Breast epithelium (tissue), 4 donors: ENCODE data around the gene SYNRG. TPM values are rescaled to one million over a fixed set of nuclear protein-coding genes. Genes with fewer than 3 reads are reported as not detected.
"Not testable (repeated sequence)": the region's sequence is repeated elsewhere in the genome, so short reads cannot be mapped to it uniquely, and the experiment has no call there.

Experiments
- DNase-seq, 2 donors: peaks; one replicate each; pipeline ENCODE4 v3.0.0-alpha.2; 2019; ENCODE audit warnings: low spot score in 2 of 2
- H3K27ac ChIP-seq, 2 donors: fragments of 200-600 bp; sonication (generic) in 1 of 2; one replicate each; pipeline ENCODE4 v1.5.1; 2016 to 2019; ENCODE audit warnings: mild to moderate bottlenecking in 1 of 2
- H3K27me3 ChIP-seq, 2 donors: fragments of 200-600 bp; sonication (generic) in 1 of 2; one replicate each; pipeline versions ENCODE4 v1.5.1 to v1.6.0; 2017 to 2019; ENCODE audit warnings: control low read depth in 1 of 2, mild to moderate bottlenecking in 1 of 2
- H3K36me3 ChIP-seq: fragments of 200-600 bp; one replicate; pipeline ENCODE4 v1.5.1; 2019
- H3K4me1 ChIP-seq, 2 donors: fragments of 200-600 bp; sonication (generic); one replicate each; pipeline ENCODE4 v1.5.1; 2016 to 2019; ENCODE audit warnings: control low read depth in 1 of 2
- H3K4me3 ChIP-seq, 3 donors: fragments of 200-600 bp; sonication (generic); 1 replicate in 2 of 3; 2 replicates in 1 of 3; pipeline ENCODE4 v1.5.1; 2016 to 2019; ENCODE audit warnings: mild to moderate bottlenecking in 3 of 3, moderate library complexity in 2 of 3
- H3K9me3 ChIP-seq, 2 donors: fragments of 200-600 bp; sonication (generic) in 1 of 2; one replicate each; pipeline ENCODE4 v1.5.1; 2016 to 2019; ENCODE audit warnings: control low read depth in 1 of 2
- CTCF ChIP-seq, 3 donors: fragments of 450-650 bp; IDR thresholded peaks; one replicate each; pipeline ENCODE4 v1.5.1; 2016 to 2017; ENCODE audit warnings: antibody characterized with exemption in 3 of 3, mild to moderate bottlenecking in 3 of 3, moderate library complexity in 3 of 3
- POLR2A ChIP-seq: fragments of 450-650 bp; IDR thresholded peaks from one replicate; pipeline ENCODE4 v1.6.1; 2016; ENCODE audit warnings: antibody characterized with exemption, mild to moderate bottlenecking, moderate library complexity
- POLR2AphosphoS5 ChIP-seq, 3 donors: sonication (generic); formaldehyde crosslinking; IDR thresholded peaks; one replicate each; pipeline ENCODE4 v1.6.1; 2017; ENCODE audit warnings: antibody characterized with exemption in 3 of 3
- intact Hi-C: fragments of 100-400 bp; cut with DNase I; formaldehyde crosslinking; loops from one replicate; pipeline ENCODE4 v1.15.1; 2023; ENCODE audit warnings: low total_unique reads
- total RNA-seq, 3 donors: library from RNA; depleted of rRNA; stranded (reverse); fragments of >200 nt; gene quantifications; one replicate each; pipeline ENCODE4 v1.1.0, GENCODE V29; 2016

The SYNRG gene
- total RNA-seq, 3 donors from 2014 or later, result 20.2 to 38.2 (median 34.4) TPM

GRCh38 chr17:37512442-37513068, 96.7 kb downstream of the SYNRG start:
- TF ChIP-seq POLR2AphosphoS5 (IDR thresholded peaks at IDR 0.05), result no peak
- no peak for TF ChIP-seq POLR2A
- TF ChIP-seq CTCF (IDR thresholded peaks at IDR 0.05), result no peak
- H3K36me3 ChIP-seq, result peaks cover 8% of the 10 kb centered on the region
- no peak overlapping the region for H3K27ac ChIP-seq
- no peaks in the 10 kb centered on the region for H3K27me3 ChIP-seq
- no peak for DNase-seq
- H3K4me1 ChIP-seq, result no peaks in the 10 kb centered on the region
- no peak overlapping the region for H3K4me3 ChIP-seq
- intact Hi-C loops, result loop anchor here (5.0 kb wide), 1 partner anchor 910 kb away; the partner anchor contains the start of gene MRM1
- no peaks in the 10 kb centered on the region for H3K9me3 ChIP-seq

- not testable (repeated sequence) for H3K9me3 ChIP-seq, H3K27ac ChIP-seq, H3K27me3 ChIP-seq, H3K4me1 ChIP-seq, H3K4me3 ChIP-seq, DNase-seq, H3K36me3 ChIP-seq
- intact Hi-C loops, result loop anchor here (5.0 kb wide), 1 partner anchor 909 kb away; the partner anchor contains the start of gene MRM1
Measured at GRCh38 chr17:37511642-37512041, 97.6 kb downstream of the SYNRG start.

GRCh38 chr17:37510056-37510455, 99.2 kb downstream of the SYNRG start:
- no peak overlapping the region for H3K27ac ChIP-seq
- H3K4me1 ChIP-seq, result peaks cover 0 to 4% of the 10 kb centered on the region in 2 donors
- intact Hi-C loops, result loop anchor here (5.0 kb wide), 1 partner anchor 908 kb away; the partner anchor contains the start of gene MRM1
- TF ChIP-seq POLR2A (no peak), POLR2AphosphoS5 (IDR thresholded peaks at IDR 0.05) (no peak), CTCF (IDR thresholded peaks at IDR 0.05) (no peak)
- no peak for DNase-seq
- no peaks in the 10 kb centered on the region for H3K27me3 ChIP-seq
- no peaks in the 10 kb centered on the region for H3K9me3 ChIP-seq
- no peak overlapping the region for H3K4me3 ChIP-seq
- H3K36me3 ChIP-seq, result peaks cover 8% of the 10 kb centered on the region

- intact Hi-C loops, result no loop called here
- Histone ChIP-seq H3K27ac (peak overlapping the region; percentile 23 to 42), H3K27me3 (no peaks in the 10 kb centered on the region), H3K9me3 (no peaks in the 10 kb centered on the region), H3K4me3 (peak overlapping the region in 1 of 3 donors; percentile 15), H3K36me3 (no peaks in the 10 kb centered on the region), H3K4me1 (peaks cover 0 to 4% of the 10 kb centered on the region in 2 donors)
- TF ChIP-seq CTCF (IDR thresholded peaks at IDR 0.05) (no peak), POLR2AphosphoS5 (IDR thresholded peaks at IDR 0.05) (no peak), POLR2A (no peak)
- no peak for DNase-seq
Measured at GRCh38 chr17:37507111-37507510, 102.1 kb downstream of the SYNRG start.

- DNase-seq, result no peak
- Histone ChIP-seq H3K27ac (peak overlapping the region in 1 of 2 donors; percentile 23), H3K4me3 (peak overlapping the region in 1 of 3 donors; percentile 15)
Measured at GRCh38 chr17:37506678-37507077, 102.5 kb downstream of the SYNRG start.

More at GRCh38 chr17:37506678-37507077, 102.5 kb downstream of the SYNRG start:
- intact Hi-C loops, result no loop called here
- H3K36me3 ChIP-seq, result no peaks in the 10 kb centered on the region
- TF ChIP-seq CTCF (IDR thresholded peaks at IDR 0.05) (peak in 1 of 3 donors; percentile 48), POLR2A (no peak)
- H3K27me3 ChIP-seq, result no peaks in the 10 kb centered on the region
- no peaks in the 10 kb centered on the region for H3K9me3 ChIP-seq
- H3K4me1 ChIP-seq, result peaks cover 0 to 4% of the 10 kb centered on the region in 2 donors
